Measurements from ENCODE around the gene KCTD16. TPM values are rescaled to one million over a fixed set of nuclear protein-coding genes. Genes with fewer than 3 reads are reported as not detected.

The KCTD16 gene
- total RNA-seq, 1 donor from 2014 or later = not detected

GRCh38 chr5:144448457-144448856 lies 277.8 kb downstream of the KCTD16 start:
- H3K4me1 Mint-ChIP-seq = no peaks in the 10 kb centered on the region
- H3K27me3 Mint-ChIP-seq = no peaks in the 10 kb centered on the region
- H3K9me3 Mint-ChIP-seq = peaks cover 5% of the 10 kb centered on the region
- no peaks in the 10 kb centered on the region for H3K36me3 Mint-ChIP-seq (ENCODE audit: low read depth)
- intact Hi-C loops (cut with micrococcal nuclease) = no loop called here
- DNase-seq = no peak
- no peak overlapping the region for H3K27ac Mint-ChIP-seq
- H3K4me3 Mint-ChIP-seq = no peak overlapping the region

DNA sequence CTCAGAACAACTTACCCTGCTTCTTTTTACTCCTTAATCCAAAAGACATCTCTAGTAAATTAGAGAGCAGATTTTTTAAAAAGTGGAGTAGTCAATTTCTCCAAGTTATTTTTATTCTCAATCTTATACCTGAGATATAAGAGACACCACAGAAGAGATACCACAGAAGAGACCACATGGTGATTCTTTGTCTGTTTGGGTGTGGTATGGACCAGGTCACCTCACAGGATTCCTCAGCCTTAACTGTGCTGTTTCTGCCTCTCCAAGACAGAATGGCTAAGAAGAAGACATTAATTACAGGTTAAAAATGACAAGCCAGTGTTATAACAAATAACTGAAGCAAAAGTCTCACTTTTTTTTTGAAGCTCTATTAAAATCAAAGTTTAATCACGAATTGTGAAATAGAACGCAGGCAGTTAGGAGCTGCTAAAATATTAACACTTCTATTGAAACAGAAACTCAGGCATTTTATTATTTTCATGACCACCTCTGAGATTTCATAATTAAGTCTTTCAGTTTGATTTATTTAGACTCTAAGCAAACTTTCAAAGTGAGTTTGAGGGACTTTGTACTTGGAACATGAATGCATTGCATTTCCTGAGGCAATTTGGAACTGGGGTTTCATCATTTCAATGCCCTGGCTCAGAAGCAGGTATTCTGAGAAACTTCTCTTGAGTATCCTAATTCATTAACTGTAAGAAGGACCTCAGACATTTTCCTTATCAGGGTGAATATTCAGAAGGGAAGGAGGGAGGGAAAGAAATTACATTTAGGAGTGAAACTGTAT lies 280.7 kb downstream of the KCTD16 start:
- H3K27me3 Mint-ChIP-seq = no peaks in the 10 kb centered on the region
- no peak for DNase-seq
- H3K36me3 Mint-ChIP-seq (ENCODE audit: low read depth) = no peaks in the 10 kb centered on the region
- intact Hi-C loops (cut with micrococcal nuclease) = no loop called here
- no peak overlapping the region for H3K4me3 Mint-ChIP-seq
- no peaks in the 10 kb centered on the region for H3K4me1 Mint-ChIP-seq
- peaks cover 5% of the 10 kb centered on the region for H3K9me3 Mint-ChIP-seq
- no peak overlapping the region for H3K27ac Mint-ChIP-seq

GRCh38 chr5:144453753-144454152 lies 283.1 kb downstream of the KCTD16 start:
- intact Hi-C loops (cut with micrococcal nuclease) = no loop called here
- Mint-ChIP-seq H3K4me1 (no peaks in the 10 kb centered on the region), H3K4me3 (no peak overlapping the region), H3K9me3 (peaks cover 5% of the 10 kb centered on the region), H3K36me3 (ENCODE audit: low read depth) (no peaks in the 10 kb centered on the region), H3K27ac (no peak overlapping the region), H3K27me3 (no peaks in the 10 kb centered on the region)
- no peak for DNase-seq

- intact Hi-C loops (cut with micrococcal nuclease) = no loop called here
- Mint-ChIP-seq H3K27ac (no peak overlapping the region), H3K27me3 (no peaks in the 10 kb centered on the region), H3K9me3 (peaks cover 3% of the 10 kb centered on the region), H3K4me3 (no peak overlapping the region), H3K4me1 (no peaks in the 10 kb centered on the region), H3K36me3 (ENCODE audit: low read depth) (no peaks in the 10 kb centered on the region)
- DNase-seq = no peak
Measured at GRCh38 chr5:144457160-144457559, 286.5 kb downstream of the KCTD16 start.

DNA sequence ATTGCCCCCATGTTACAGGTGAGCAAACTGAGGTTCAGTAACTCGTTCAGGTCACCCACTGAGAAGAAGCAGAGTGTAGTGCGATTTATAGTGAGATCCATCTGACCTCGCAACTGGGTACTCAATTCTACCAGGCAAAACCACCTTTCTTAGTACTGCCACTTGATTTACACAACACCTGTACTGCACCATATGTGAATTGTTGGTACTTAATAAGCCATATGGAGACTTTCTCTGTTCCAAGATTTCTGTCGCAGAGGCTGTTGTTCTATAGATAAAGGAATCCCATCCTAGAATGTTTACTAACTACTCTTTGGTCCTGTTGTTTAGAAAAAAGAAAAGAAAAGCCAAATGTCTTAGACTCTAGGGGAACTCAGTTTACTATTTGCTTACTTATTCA lies 287.5 kb downstream of the KCTD16 start:
- no peak overlapping the region for H3K4me3 Mint-ChIP-seq
- H3K27me3 Mint-ChIP-seq = no peaks in the 10 kb centered on the region
- no peaks in the 10 kb centered on the region for H3K4me1 Mint-ChIP-seq
- no peaks in the 10 kb centered on the region for H3K36me3 Mint-ChIP-seq (ENCODE audit: low read depth)
- intact Hi-C loops (cut with micrococcal nuclease) = no loop called here
- no peak for DNase-seq
- H3K9me3 Mint-ChIP-seq = no peaks in the 10 kb centered on the region
- no peak overlapping the region for H3K27ac Mint-ChIP-seq

DNA sequence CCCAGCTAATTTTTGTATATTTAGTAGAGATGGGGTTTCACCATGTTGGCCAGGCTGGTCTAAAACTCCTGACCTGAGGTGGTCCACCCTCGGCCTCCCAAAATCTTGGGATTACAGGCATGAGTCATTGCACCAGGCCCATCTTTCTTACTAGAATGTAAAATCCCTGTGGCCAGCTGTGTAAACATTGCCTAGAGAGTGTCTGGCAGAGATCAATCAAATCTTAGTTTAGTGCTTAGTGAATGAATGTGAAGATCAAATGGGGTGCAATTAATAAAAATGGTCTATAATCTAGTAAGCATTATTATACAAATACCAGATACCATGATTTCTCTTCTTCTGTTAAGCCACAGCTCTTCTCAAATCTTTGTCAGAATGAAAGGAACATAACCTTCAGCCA lies 289.9 kb downstream of the KCTD16 start:
- no peak for DNase-seq
- Mint-ChIP-seq H3K9me3 (no peaks in the 10 kb centered on the region), H3K27ac (no peak overlapping the region), H3K27me3 (no peaks in the 10 kb centered on the region), H3K4me3 (no peak overlapping the region), H3K4me1 (no peaks in the 10 kb centered on the region), H3K36me3 (ENCODE audit: low read depth) (no peaks in the 10 kb centered on the region)
- intact Hi-C loops (cut with micrococcal nuclease) = no loop called here

DNA sequence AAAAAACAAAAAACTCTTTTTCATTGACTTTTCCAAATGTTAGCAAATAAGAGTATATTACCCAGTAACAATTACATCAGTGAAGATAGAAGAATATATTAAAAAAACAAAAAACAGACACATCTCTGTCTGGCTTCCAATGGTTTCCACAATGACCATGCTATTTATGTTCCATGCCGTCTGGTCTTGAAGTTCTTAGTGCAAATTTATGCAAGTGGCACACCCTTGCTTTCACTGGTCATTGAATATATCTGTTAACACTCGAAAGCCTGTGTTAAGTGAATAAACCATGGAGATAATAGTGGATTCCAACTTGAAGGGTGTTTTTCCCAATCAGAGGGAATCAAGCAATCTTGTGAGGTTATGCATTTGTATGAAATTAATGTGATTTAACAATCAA lies 291.9 kb downstream of the KCTD16 start:
- Mint-ChIP-seq H3K36me3 (ENCODE audit: low read depth) (no peaks in the 10 kb centered on the region), H3K27me3 (no peaks in the 10 kb centered on the region), H3K4me1 (no peaks in the 10 kb centered on the region), H3K4me3 (no peak overlapping the region), H3K9me3 (no peaks in the 10 kb centered on the region), H3K27ac (no peak overlapping the region)
- intact Hi-C loops (cut with micrococcal nuclease) = no loop called here
- no peak for DNase-seq

DNA sequence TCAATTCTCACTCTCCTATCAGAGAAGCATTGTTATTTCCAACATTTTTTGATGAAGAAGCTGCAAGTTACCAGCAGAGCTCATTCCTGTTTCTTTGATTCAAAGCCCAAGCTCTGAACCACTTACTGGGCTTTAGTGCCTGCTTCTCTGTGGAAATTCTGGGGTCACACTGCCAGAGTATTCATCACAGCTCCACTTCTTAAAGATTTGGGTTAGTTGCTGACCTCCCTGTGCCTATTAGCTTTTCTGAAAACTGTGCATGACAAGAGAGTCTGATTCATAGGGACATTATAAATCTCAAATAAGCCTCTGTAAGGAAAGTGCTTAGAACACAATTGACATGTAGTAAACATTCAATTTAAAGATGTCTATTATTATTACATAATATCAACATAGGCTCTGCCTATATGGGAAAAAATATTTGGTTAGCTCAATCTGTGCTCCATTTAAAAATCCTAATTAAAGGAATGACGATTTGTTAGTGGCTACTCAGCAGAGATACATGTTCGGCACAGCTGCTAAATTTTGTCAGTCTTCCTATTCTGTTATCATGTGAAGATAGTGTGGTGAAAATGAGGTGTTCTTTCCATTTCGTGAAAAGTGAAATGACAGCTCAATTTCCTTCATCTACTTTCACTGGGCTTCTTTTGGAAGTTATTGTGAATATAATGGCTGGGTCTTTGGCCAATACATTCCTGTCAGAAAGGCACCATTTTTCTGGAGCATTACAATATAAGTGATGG lies 293.0 kb downstream of the KCTD16 start:
- Mint-ChIP-seq H3K27ac (no peak overlapping the region), H3K4me1 (no peaks in the 10 kb centered on the region), H3K36me3 (ENCODE audit: low read depth) (no peaks in the 10 kb centered on the region), H3K9me3 (no peaks in the 10 kb centered on the region), H3K4me3 (no peak overlapping the region), H3K27me3 (no peaks in the 10 kb centered on the region)
- intact Hi-C loops (cut with micrococcal nuclease) = no loop called here
- DNase-seq = no peak

GRCh38 chr5:144464306-144464705 lies 293.6 kb downstream of the KCTD16 start:
- no peak for DNase-seq
- H3K9me3 Mint-ChIP-seq = no peaks in the 10 kb centered on the region
- H3K4me3 Mint-ChIP-seq = no peak overlapping the region
- H3K27ac Mint-ChIP-seq = no peak overlapping the region
- H3K36me3 Mint-ChIP-seq (ENCODE audit: low read depth) = no peaks in the 10 kb centered on the region
- H3K4me1 Mint-ChIP-seq = no peaks in the 10 kb centered on the region
- intact Hi-C loops (cut with micrococcal nuclease) = no loop called here
- H3K27me3 Mint-ChIP-seq = no peaks in the 10 kb centered on the region

DNA sequence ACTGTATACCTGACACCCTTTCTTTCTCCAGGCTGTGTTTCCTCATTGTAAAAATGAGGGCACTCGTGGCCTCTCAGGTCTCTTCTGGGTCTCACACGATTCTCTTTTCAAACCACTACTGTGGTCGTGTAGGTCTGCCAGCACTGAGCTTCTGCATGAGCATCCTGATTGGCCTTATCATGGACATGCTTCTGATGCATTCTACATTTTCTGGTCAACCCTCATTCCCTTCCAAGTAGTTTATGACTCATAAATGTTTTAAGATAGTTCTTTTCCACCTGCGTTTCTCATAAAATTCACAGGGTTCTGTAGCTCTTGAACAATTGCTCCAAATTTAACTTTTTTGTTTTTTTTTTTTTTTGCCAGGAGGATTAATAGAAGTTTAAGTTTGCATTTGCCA lies 294.8 kb downstream of the KCTD16 start:
- intact Hi-C loops (cut with micrococcal nuclease) = no loop called here
- Mint-ChIP-seq H3K4me3 (no peak overlapping the region), H3K27ac (no peak overlapping the region), H3K27me3 (no peaks in the 10 kb centered on the region), H3K4me1 (no peaks in the 10 kb centered on the region), H3K36me3 (ENCODE audit: low read depth) (no peaks in the 10 kb centered on the region), H3K9me3 (no peaks in the 10 kb centered on the region)
- DNase-seq = no peak

GRCh38 chr5:144467792-144468191 lies 297.1 kb downstream of the KCTD16 start:
- H3K4me1 Mint-ChIP-seq = no peaks in the 10 kb centered on the region
- no peaks in the 10 kb centered on the region for H3K9me3 Mint-ChIP-seq
- H3K27ac Mint-ChIP-seq = no peak overlapping the region

DNA sequence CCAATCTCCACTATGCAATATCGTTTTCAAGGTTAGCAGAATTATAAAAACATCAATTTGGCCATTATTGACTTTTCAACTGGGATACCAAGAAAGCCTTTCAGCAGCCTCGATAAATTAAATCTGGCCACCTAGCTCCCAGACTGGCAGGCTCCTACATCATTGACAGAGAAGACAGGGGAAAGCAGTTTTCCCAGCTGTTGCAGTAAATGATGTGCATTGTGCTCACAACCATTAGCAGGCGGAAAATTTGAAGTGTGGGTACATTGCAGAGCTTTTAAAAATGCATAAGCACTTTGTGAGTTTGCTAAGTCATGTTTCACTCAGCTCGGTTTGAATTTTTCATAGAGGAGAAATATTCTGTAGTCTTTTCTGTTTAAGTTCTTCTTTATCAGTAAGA lies 297.9 kb downstream of the KCTD16 start:
- no peaks in the 10 kb centered on the region for H3K9me3 Mint-ChIP-seq
- H3K4me3 Mint-ChIP-seq = no peak overlapping the region
- intact Hi-C loops (cut with micrococcal nuclease) = no loop called here
- no peaks in the 10 kb centered on the region for H3K36me3 Mint-ChIP-seq (ENCODE audit: low read depth)
- H3K4me1 Mint-ChIP-seq = no peaks in the 10 kb centered on the region
- no peaks in the 10 kb centered on the region for H3K27me3 Mint-ChIP-seq
- no peak for DNase-seq
- H3K27ac Mint-ChIP-seq = no peak overlapping the region

More at GRCh38 chr5:144467792-144468191, 297.1 kb downstream of the KCTD16 start:
- Mint-ChIP-seq H3K36me3 (ENCODE audit: low read depth) (no peaks in the 10 kb centered on the region), H3K4me3 (no peak overlapping the region), H3K27me3 (no peaks in the 10 kb centered on the region)
- intact Hi-C loops (cut with micrococcal nuclease) = no loop called here
- no peak for DNase-seq

- no peak overlapping the region for H3K27ac Mint-ChIP-seq
- no peaks in the 10 kb centered on the region for H3K27me3 Mint-ChIP-seq
- no peaks in the 10 kb centered on the region for H3K36me3 Mint-ChIP-seq (ENCODE audit: low read depth)
- DNase-seq = no peak
- no peaks in the 10 kb centered on the region for H3K4me1 Mint-ChIP-seq
- H3K9me3 Mint-ChIP-seq = no peaks in the 10 kb centered on the region
- no peak overlapping the region for H3K4me3 Mint-ChIP-seq
- intact Hi-C loops (cut with micrococcal nuclease) = no loop called here
Measured at GRCh38 chr5:144469106-144469505, 298.4 kb downstream of the KCTD16 start.

DNA sequence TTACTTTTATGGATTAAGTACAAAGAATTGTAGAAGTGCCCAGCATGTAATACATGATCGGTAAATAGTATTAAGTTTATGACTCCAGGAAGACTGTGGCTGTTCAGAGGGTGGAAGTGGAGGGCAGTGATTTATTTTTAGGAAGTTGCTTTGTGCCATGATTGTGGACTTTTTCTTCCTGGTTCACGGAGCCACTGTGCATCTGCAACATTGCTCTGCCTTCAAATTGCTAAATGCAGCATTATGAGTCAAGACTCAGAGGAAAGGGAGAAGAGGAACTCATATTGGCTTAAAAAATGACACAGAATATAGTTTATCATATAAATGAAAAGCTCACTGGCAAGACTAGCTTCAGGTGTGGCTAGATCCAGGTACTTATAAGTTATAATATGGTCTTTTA lies 301.5 kb downstream of the KCTD16 start:
- intact Hi-C loops (cut with micrococcal nuclease) = no loop called here
- Mint-ChIP-seq H3K36me3 (ENCODE audit: low read depth) (no peaks in the 10 kb centered on the region), H3K4me1 (no peaks in the 10 kb centered on the region), H3K27me3 (no peaks in the 10 kb centered on the region), H3K9me3 (no peaks in the 10 kb centered on the region), H3K27ac (no peak overlapping the region), H3K4me3 (no peak overlapping the region)
- no peak for DNase-seq

Measured in activated CD4-positive, alpha-beta T cell treated with anti-CD3 and anti-CD28 coated beads, Interleukin-2, amount 10 ng/mL, durations not matched to agents 24 days and 14 days (primary cell).